PC-9 (cell line): Measurements from ENCODE around the gene CYP2F1. TPM values are rescaled to one million over a fixed set of nuclear protein-coding genes. Genes with fewer than 3 reads are reported as not detected.
A peak's percentile ranks its signal among the peaks of the same experiment; 100 is the strongest.

ENCODE experiments used
- BruUV-seq: library from RNA; stranded (reverse); fragments of 400-500 nt; replicated peaks from 2 replicates; lab custom pipeline; 2021; lab: Mats Ljungman, UMichigan
- CTCF ChIA-PET: fragments of 300-600 bp; sonication (Branson Sonifier 250); formaldehyde crosslinking; loops from one replicate; lab custom pipeline; 2022; ENCODE audit warnings: antibody characterized with exemption; lab: Charles Lee
- POLR2A ChIA-PET: fragments of 300-600 bp; sonication (Branson Sonifier 250); formaldehyde crosslinking; loops from one replicate; lab custom pipeline; 2022; ENCODE audit warnings: antibody characterized with exemption; ENCODE audit not compliant: unreplicated experiment; lab: Charles Lee
- DNase-seq, 2 experiments: peaks; one replicate each; pipeline versions ENCODE4 v3.0.0 to v3.0.0-alpha.2; 2015 to 2022; ENCODE audit warnings: mixed read lengths in 1 of 2
- H2AFZ ChIP-seq: fragments of 200-600 bp; sonication (generic); 2 replicates; pipeline ENCODE4 v1.8.1; 2017; ENCODE audit warnings: antibody characterized with exemption
- H3F3A ChIP-seq: fragments of 200-600 bp; sonication (generic); 2 replicates; pipeline ENCODE4 v1.8.1; 2017; ENCODE audit warnings: antibody characterized with exemption, mild to moderate bottlenecking, low read depth; ENCODE audit not compliant: insufficient read depth
- H3K27ac ChIP-seq: fragments of 200-600 bp; sonication (generic); 2 replicates; pipeline ENCODE4 v1.6.1; 2016; ENCODE audit warnings: mixed run types
- H3K27me3 ChIP-seq: fragments of 200-600 bp; sonication (generic); 2 replicates; pipeline ENCODE4 v1.6.1; 2016; ENCODE audit warnings: low read depth, mixed run types; ENCODE audit not compliant: insufficient read depth
- H3K36me3 ChIP-seq: fragments of 200-600 bp; sonication (generic); 2 replicates; pipeline ENCODE4 v1.6.1; 2016; ENCODE audit warnings: low read depth, mixed run types
- H3K4me1 ChIP-seq: fragments of 200-600 bp; sonication (generic); replicated peaks from 2 replicates; pipeline ENCODE4 v1.6.1; 2016; ENCODE audit warnings: mixed run types; ENCODE audit not compliant: insufficient read depth
- H3K4me2 ChIP-seq: fragments of 200-600 bp; sonication (generic); 2 replicates; pipeline ENCODE4 v1.6.1; 2017; ENCODE audit warnings: mixed run types
- H3K4me3 ChIP-seq: fragments of 200-600 bp; sonication (generic); 2 replicates; pipeline ENCODE4 v1.6.1; 2016; ENCODE audit warnings: mixed run types
- H3K79me2 ChIP-seq: fragments of 200-600 bp; sonication (generic); 2 replicates; pipeline ENCODE4 v1.6.1; 2017; ENCODE audit warnings: low read depth, mixed run types
- H3K9me2 ChIP-seq: fragments of 200-600 bp; sonication (generic); 2 replicates; pipeline ENCODE4 v1.8.1; 2017; ENCODE audit warnings: mild to moderate bottlenecking; ENCODE audit not compliant: insufficient read depth
- H3K9me3 ChIP-seq: fragments of 200-600 bp; sonication (generic); 2 replicates; pipeline ENCODE4 v1.8.1; 2016; ENCODE audit warnings: low read depth; ENCODE audit not compliant: insufficient read depth
- H4K20me1 ChIP-seq: fragments of 200-600 bp; sonication (generic); 2 replicates; pipeline ENCODE4 v1.8.1; 2017; ENCODE audit not compliant: insufficient read depth
- EZH2 ChIP-seq: fragments of 200-600 bp; sonication (generic); IDR thresholded peaks from 2 replicates; pipeline ENCODE4 v1.8.0; 2017; ENCODE audit warnings: antibody characterized with exemption, low read depth
- intact Hi-C: fragments of 100-400 bp; cut with micrococcal nuclease; formaldehyde crosslinking; loops from one replicate; pipeline ENCODE4 v1.10.0; 2022; ENCODE audit not compliant: unreplicated experiment
- total RNA-seq: library from RNA; stranded (reverse); gene quantifications from 2 replicates; pipeline ENCODE4 v1.2.3, GENCODE V29; 2021
- TF ChIP-seq, protein P1 (sequence below): fragments of 200-600 bp; sonication (generic); conservative IDR thresholded peaks from 2 replicates; pipeline ENCODE4 v1.6.1; 2017; ENCODE audit warnings: mixed run types, antibody characterized with exemption, mild to moderate bottlenecking, moderate library complexity

Gene CYP2F1
- total RNA-seq, 1 experiment from 2014 or later: not detected

DNA sequence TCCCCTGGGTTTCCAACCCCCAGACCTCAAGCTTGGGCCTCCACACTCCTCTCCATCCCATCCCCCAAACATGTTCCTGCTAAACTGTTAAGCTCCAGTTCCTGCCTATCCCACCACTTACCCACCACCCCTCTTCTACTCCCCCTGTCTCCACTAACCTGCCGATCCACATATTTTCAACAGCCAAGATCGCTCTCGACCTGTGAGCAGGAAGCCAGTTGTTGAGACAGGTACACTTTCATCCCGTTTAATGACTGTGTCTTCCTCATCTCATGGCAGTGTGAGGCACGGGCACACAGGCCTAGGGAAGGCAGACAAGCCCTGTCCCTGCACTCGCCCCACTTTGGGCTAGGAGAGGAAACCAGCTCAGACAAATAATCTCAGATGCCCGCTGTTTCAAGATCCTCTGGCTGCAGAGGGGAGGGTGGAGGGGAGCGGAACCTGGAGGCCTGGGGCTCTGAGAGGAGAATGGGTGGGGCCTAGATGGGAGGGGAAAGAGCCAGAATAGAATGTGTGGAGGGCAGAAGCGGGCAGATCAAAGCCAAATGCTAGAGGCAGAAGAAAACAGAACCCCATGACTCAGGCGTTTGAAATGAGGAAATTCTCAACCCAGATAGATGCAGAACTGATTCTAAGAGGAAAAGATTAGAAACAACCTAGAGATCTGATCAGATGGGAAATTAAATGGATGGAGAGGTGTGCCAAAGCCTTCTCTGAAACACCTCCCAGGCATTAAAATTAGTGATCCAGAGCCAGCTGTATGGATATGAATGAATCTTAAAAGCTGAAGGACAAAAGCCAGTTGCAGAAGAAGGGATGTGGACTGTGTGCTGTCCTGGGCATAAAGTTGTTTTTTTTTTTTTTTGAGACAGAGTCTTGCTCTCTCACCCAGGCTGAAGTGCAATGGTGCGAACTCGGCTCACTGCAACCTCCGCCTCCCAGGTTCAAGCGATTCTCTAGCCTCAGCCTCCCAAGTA is 61.9 kb downstream of the CYP2F1 start:
- Histone ChIP-seq H3K36me3 (no peaks in the 10 kb centered on the region), H3K79me2 (no peaks in the 10 kb centered on the region), H3K27ac (peak overlapping the region; percentile 74), H3K27me3 (no peaks in the 10 kb centered on the region), H3K4me1 (peaks cover 38% of the 10 kb centered on the region), H3K4me2 (peak overlapping the region; percentile 68), H3K9me3 (no peaks in the 10 kb centered on the region), H4K20me1 (no peaks in the 10 kb centered on the region), H3F3A (peaks cover 32% of the 10 kb centered on the region), H2AFZ (peak overlapping the region; percentile 70), H3K4me3 (peak overlapping the region; percentile 35), H3K9me2 (no peaks in the 10 kb centered on the region)
- DNase-seq: peak; percentile 90 to 95
- intact Hi-C loops: loop anchor here (1.0 to 2.0 kb wide), 2 partner anchors 17 to 49 kb away; no protein-coding TSS in a partner anchor
- no peak for TF ChIP-seq EZH2
- TF ChIP-seq, protein P1, sequence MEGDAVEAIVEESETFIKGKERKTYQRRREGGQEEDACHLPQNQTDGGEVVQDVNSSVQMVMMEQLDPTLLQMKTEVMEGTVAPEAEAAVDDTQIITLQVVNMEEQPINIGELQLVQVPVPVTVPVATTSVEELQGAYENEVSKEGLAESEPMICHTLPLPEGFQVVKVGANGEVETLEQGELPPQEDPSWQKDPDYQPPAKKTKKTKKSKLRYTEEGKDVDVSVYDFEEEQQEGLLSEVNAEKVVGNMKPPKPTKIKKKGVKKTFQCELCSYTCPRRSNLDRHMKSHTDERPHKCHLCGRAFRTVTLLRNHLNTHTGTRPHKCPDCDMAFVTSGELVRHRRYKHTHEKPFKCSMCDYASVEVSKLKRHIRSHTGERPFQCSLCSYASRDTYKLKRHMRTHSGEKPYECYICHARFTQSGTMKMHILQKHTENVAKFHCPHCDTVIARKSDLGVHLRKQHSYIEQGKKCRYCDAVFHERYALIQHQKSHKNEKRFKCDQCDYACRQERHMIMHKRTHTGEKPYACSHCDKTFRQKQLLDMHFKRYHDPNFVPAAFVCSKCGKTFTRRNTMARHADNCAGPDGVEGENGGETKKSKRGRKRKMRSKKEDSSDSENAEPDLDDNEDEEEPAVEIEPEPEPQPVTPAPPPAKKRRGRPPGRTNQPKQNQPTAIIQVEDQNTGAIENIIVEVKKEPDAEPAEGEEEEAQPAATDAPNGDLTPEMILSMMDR: no peak
- TSS peak; percentile 66 for BruUV-seq
- ChIA-PET CTCF (interaction anchor here (0.6 to 1.0 kb wide), 3 partner anchors 18 to 401 kb away, joined by 3 to 4 read pairs (median 4); no protein-coding TSS in a partner anchor), POLR2A (interaction anchor here (0.6 to 1.0 kb wide), 3 partner anchors 17 to 878 kb away, joined by 3 to 6 read pairs (median 3); partner anchors contain the start of gene AXL)

Other genes starting within 250 kb of the CYP2F1 start
- not detected in 2 replicates for gene CYP2A7, start 232.2 kb upstream of the CYP2F1 start, total RNA-seq
- gene CYP2B6, start 123.2 kb upstream of the CYP2F1 start, total RNA-seq: not detected in 2 replicates
- not detected in 2 replicates for gene CYP2A13, start 26.0 kb upstream of the CYP2F1 start, total RNA-seq
- gene CYP2S1, start 78.8 kb downstream of the CYP2F1 start, total RNA-seq: 6.8 and 14.9 TPM in 2 replicates
- 236 and 271 TPM in 2 replicates for gene AXL, start 104.8 kb downstream of the CYP2F1 start, total RNA-seq
- 248 and 266 TPM in 2 replicates for gene HNRNPUL1, start 149.9 kb downstream of the CYP2F1 start, total RNA-seq
- 24.1 and 26.4 TPM in 2 replicates for gene CCDC97, start 195.7 kb downstream of the CYP2F1 start, total RNA-seq
- 67.9 and 74.9 TPM in 2 replicates for gene TGFB1, start 239.5 kb downstream of the CYP2F1 start, total RNA-seq
- gene B9D2, start 249.7 kb downstream of the CYP2F1 start, total RNA-seq: 8.0 and 10.8 TPM in 2 replicates